Measurements from ENCODE around the gene HAL. TPM values are rescaled to one million over a fixed set of nuclear protein-coding genes. Genes with fewer than 3 reads are reported as not detected.

Gene HAL
- total RNA-seq, 2 experiments from 2014 or later: 0.63 to 0.74 TPM

- Mint-ChIP-seq H3K27ac (no peak overlapping the region), H3K36me3 (ENCODE audit: low read depth) (no peaks in the 10 kb centered on the region), H3K4me1 (ENCODE audit: low read depth) (no peaks in the 10 kb centered on the region), H3K4me3 (no peak overlapping the region), H3K27me3 (ENCODE audit: low read depth) (peaks cover 3% of the 10 kb centered on the region), H3K9me3 (ENCODE audit: insufficient read depth) (no peaks in the 10 kb centered on the region)
- ChIA-PET CTCF (interaction anchor here (3.3 kb wide), 1 partner anchor 12 kb away, joined by 27 read pairs; no protein-coding TSS in a partner anchor), POLR2A (no interaction called here)
- DNase-seq (no peak), ATAC-seq (no peak)
Measured at GRCh38 chr12:95986635-95987570, 9.2 kb downstream of the HAL start.

- DNase-seq (no peak), ATAC-seq (no peak)
- no peaks in the 10 kb centered on the region for H3K9me3 Mint-ChIP-seq (ENCODE audit: insufficient read depth)
- H3K4me1 Mint-ChIP-seq (ENCODE audit: low read depth): no peaks in the 10 kb centered on the region
- ChIA-PET POLR2A (no interaction called here), CTCF (no interaction called here)
- H3K27me3 Mint-ChIP-seq (ENCODE audit: low read depth): peaks cover 3% of the 10 kb centered on the region
- no peak overlapping the region for H3K4me3 Mint-ChIP-seq
- no peak overlapping the region for H3K27ac Mint-ChIP-seq
- H3K36me3 Mint-ChIP-seq (ENCODE audit: low read depth): no peaks in the 10 kb centered on the region
Measured at GRCh38 chr12:95984682-95985081, 11.5 kb downstream of the HAL start.

GRCh38 chr12:95982602-95983001, 13.5 kb downstream of the HAL start:
- ChIA-PET POLR2A (no interaction called here), CTCF (no interaction called here)
- no peaks in the 10 kb centered on the region for H3K27me3 Mint-ChIP-seq (ENCODE audit: low read depth)
- no peaks in the 10 kb centered on the region for H3K36me3 Mint-ChIP-seq (ENCODE audit: low read depth)
- H3K4me3 Mint-ChIP-seq: no peak overlapping the region
- no peak for DNase-seq
- H3K9me3 Mint-ChIP-seq (ENCODE audit: insufficient read depth): no peaks in the 10 kb centered on the region
- no peaks in the 10 kb centered on the region for H3K4me1 Mint-ChIP-seq (ENCODE audit: low read depth)
- no peak overlapping the region for H3K27ac Mint-ChIP-seq
- ATAC-seq: no peak

- no peak overlapping the region for H3K27ac Mint-ChIP-seq
- H3K9me3 Mint-ChIP-seq (ENCODE audit: insufficient read depth): no peaks in the 10 kb centered on the region
- ChIA-PET POLR2A (no interaction called here), CTCF (interaction anchor here (1.7 kb wide), 1 partner anchor 18 kb away, joined by 8 read pairs; no protein-coding TSS in a partner anchor)
- H3K4me1 Mint-ChIP-seq (ENCODE audit: low read depth): no peaks in the 10 kb centered on the region
- H3K27me3 Mint-ChIP-seq (ENCODE audit: low read depth): no peaks in the 10 kb centered on the region
- DNase-seq: no peak
- ATAC-seq: no peak
- no peaks in the 10 kb centered on the region for H3K36me3 Mint-ChIP-seq (ENCODE audit: low read depth)
- H3K4me3 Mint-ChIP-seq: no peak overlapping the region
Measured at GRCh38 chr12:95980437-95980836, 15.7 kb downstream of the HAL start.

- DNase-seq (no peak), ATAC-seq (no peak)
- POLR2A ChIA-PET: no interaction called here
- Mint-ChIP-seq H3K27ac (no peak overlapping the region), H3K36me3 (ENCODE audit: low read depth) (no peaks in the 10 kb centered on the region), H3K4me3 (no peak overlapping the region), H3K9me3 (ENCODE audit: insufficient read depth) (no peaks in the 10 kb centered on the region), H3K4me1 (ENCODE audit: low read depth) (no peaks in the 10 kb centered on the region), H3K27me3 (ENCODE audit: low read depth) (no peaks in the 10 kb centered on the region)
- CTCF ChIA-PET: interaction anchor here (1.2 to 1.3 kb wide), 2 partner anchors 11 to 18 kb away, joined by 3 read pairs; no protein-coding TSS in a partner anchor
Measured at GRCh38 chr12:95978774-95979173, 17.4 kb downstream of the HAL start.

GRCh38 chr12:95978351-95978750, 17.8 kb downstream of the HAL start:
- no peak overlapping the region for H3K27ac Mint-ChIP-seq
- no peaks in the 10 kb centered on the region for H3K4me1 Mint-ChIP-seq (ENCODE audit: low read depth)
- H3K4me3 Mint-ChIP-seq: no peak overlapping the region
- no peaks in the 10 kb centered on the region for H3K9me3 Mint-ChIP-seq (ENCODE audit: insufficient read depth)
- POLR2A ChIA-PET: no interaction called here
- no peak for ATAC-seq
- CTCF ChIA-PET: no interaction called here
- no peaks in the 10 kb centered on the region for H3K36me3 Mint-ChIP-seq (ENCODE audit: low read depth)
- DNase-seq: no peak
- H3K27me3 Mint-ChIP-seq (ENCODE audit: low read depth): no peaks in the 10 kb centered on the region

GRCh38 chr12:95977764-95978305, 18.3 kb downstream of the HAL start:
- no peaks in the 10 kb centered on the region for H3K36me3 Mint-ChIP-seq (ENCODE audit: low read depth)
- no peaks in the 10 kb centered on the region for H3K9me3 Mint-ChIP-seq (ENCODE audit: insufficient read depth)
- H3K27ac Mint-ChIP-seq: no peak overlapping the region
- no peak for ATAC-seq
- H3K4me1 Mint-ChIP-seq (ENCODE audit: low read depth): no peaks in the 10 kb centered on the region
- CTCF ChIA-PET: interaction anchor here (1.5 kb wide), 1 partner anchor 15 kb away, joined by 3 read pairs; no protein-coding TSS in a partner anchor
- H3K27me3 Mint-ChIP-seq (ENCODE audit: low read depth): no peaks in the 10 kb centered on the region
- DNase-seq: no peak
- POLR2A ChIA-PET: no interaction called here
- no peak overlapping the region for H3K4me3 Mint-ChIP-seq

- no peak for ATAC-seq
- no peak overlapping the region for H3K4me3 Mint-ChIP-seq
- ChIA-PET CTCF (interaction anchor here (1.5 kb wide), 1 partner anchor 14 kb away, joined by 3 read pairs; no protein-coding TSS in a partner anchor), POLR2A (no interaction called here)
- H3K36me3 Mint-ChIP-seq (ENCODE audit: low read depth): no peaks in the 10 kb centered on the region
- H3K27me3 Mint-ChIP-seq (ENCODE audit: low read depth): no peaks in the 10 kb centered on the region
- no peaks in the 10 kb centered on the region for H3K9me3 Mint-ChIP-seq (ENCODE audit: insufficient read depth)
- H3K27ac Mint-ChIP-seq: no peak overlapping the region
- no peaks in the 10 kb centered on the region for H3K4me1 Mint-ChIP-seq (ENCODE audit: low read depth)
- no peak for DNase-seq
Measured at GRCh38 chr12:95976416-95976832, 19.7 kb downstream of the HAL start.

GRCh38 chr12:95975491-95975890, 20.7 kb downstream of the HAL start:
- H3K9me3 Mint-ChIP-seq (ENCODE audit: insufficient read depth): no peaks in the 10 kb centered on the region
- H3K27ac Mint-ChIP-seq: no peak overlapping the region
- ATAC-seq (no peak), DNase-seq (no peak)
- CTCF ChIA-PET: no interaction called here
- no peaks in the 10 kb centered on the region for H3K36me3 Mint-ChIP-seq (ENCODE audit: low read depth)
- no peaks in the 10 kb centered on the region for H3K4me1 Mint-ChIP-seq (ENCODE audit: low read depth)
- POLR2A ChIA-PET: interaction anchor here (0.6 kb wide), 1 partner anchor 240 kb away, joined by 3 read pairs; no protein-coding TSS in a partner anchor
- no peaks in the 10 kb centered on the region for H3K27me3 Mint-ChIP-seq (ENCODE audit: low read depth)
- no peak overlapping the region for H3K4me3 Mint-ChIP-seq

GRCh38 chr12:95974358-95974757, 21.8 kb downstream of the HAL start:
- Mint-ChIP-seq H3K4me3 (no peak overlapping the region), H3K9me3 (ENCODE audit: insufficient read depth) (no peaks in the 10 kb centered on the region), H3K36me3 (ENCODE audit: low read depth) (no peaks in the 10 kb centered on the region), H3K4me1 (ENCODE audit: low read depth) (no peaks in the 10 kb centered on the region), H3K27ac (no peak overlapping the region), H3K27me3 (ENCODE audit: low read depth) (no peaks in the 10 kb centered on the region)
- no peak for DNase-seq
- ChIA-PET POLR2A (interaction anchor here (0.6 kb wide), 1 partner anchor 842 kb away, joined by 3 read pairs; no protein-coding TSS in a partner anchor), CTCF (no interaction called here)
- no peak for ATAC-seq

GRCh38 chr12:95972832-95973456, 23.2 kb downstream of the HAL start:
- POLR2A ChIA-PET: no interaction called here
- no peak overlapping the region for H3K27ac Mint-ChIP-seq
- no peaks in the 10 kb centered on the region for H3K9me3 Mint-ChIP-seq (ENCODE audit: insufficient read depth)
- H3K36me3 Mint-ChIP-seq (ENCODE audit: low read depth): no peaks in the 10 kb centered on the region
- ATAC-seq (no peak), DNase-seq (no peak)
- no peak overlapping the region for H3K4me3 Mint-ChIP-seq
- CTCF ChIA-PET: no interaction called here
- H3K4me1 Mint-ChIP-seq (ENCODE audit: low read depth): no peaks in the 10 kb centered on the region
- H3K27me3 Mint-ChIP-seq (ENCODE audit: low read depth): no peaks in the 10 kb centered on the region

GRCh38 chr12:95970905-95971304, 25.2 kb downstream of the HAL start:
- no peak for ATAC-seq
- DNase-seq: no peak
- H3K9me3 Mint-ChIP-seq (ENCODE audit: insufficient read depth): no peaks in the 10 kb centered on the region
- no peak overlapping the region for H3K27ac Mint-ChIP-seq
- H3K4me3 Mint-ChIP-seq: no peak overlapping the region
- H3K36me3 Mint-ChIP-seq (ENCODE audit: low read depth): no peaks in the 10 kb centered on the region
- CTCF ChIA-PET: no interaction called here
- H3K4me1 Mint-ChIP-seq (ENCODE audit: low read depth): no peaks in the 10 kb centered on the region
- POLR2A ChIA-PET: no interaction called here
- no peaks in the 10 kb centered on the region for H3K27me3 Mint-ChIP-seq (ENCODE audit: low read depth)

Data from activated CD8-positive, alpha-beta T cell treated with anti-CD3 and anti-CD28 coated beads, Interleukin-2, amount 10 ng/mL, durations not matched to agents 7 days and 5 days (primary cell).